ENCODE results near the gene USP2.

USP2 gene

GRCh38 chr11:119381181-119381988, at the start of gene USP2:
TSS of gene USP2 (minus strand) at chr11:119381690. CDS start at chr11:119373480, 8,210 bp downstream.
- peak; percentile 77 for DNase-seq (ENCODE audit: low read depth)

- DNase-seq (ENCODE audit: low read depth) = no peak
These were observed 45.8 kb upstream of the USP2 start for GRCh38 chr11:119427279-119427678.

- no peak for DNase-seq (ENCODE audit: low read depth)
These were observed 44.7 kb upstream of the USP2 start for GRCh38 chr11:119426142-119426541.

GRCh38 chr11:119424775-119425174, 43.3 kb upstream of the USP2 start:
- no peak for DNase-seq (ENCODE audit: low read depth)

GRCh38 chr11:119424276-119424675, 42.8 kb upstream of the USP2 start:
- no peak for DNase-seq (ENCODE audit: low read depth)

GRCh38 chr11:119423509-119424254, 42.2 kb upstream of the USP2 start:
- DNase-seq (ENCODE audit: low read depth) = no peak

- peak; percentile 20 for DNase-seq (ENCODE audit: low read depth)
These were observed 41.5 kb upstream of the USP2 start, which contains the start of gene THY1 for GRCh38 chr11:119422809-119423508. TSS of gene THY1 (minus strand) at chr11:119423172. CDS start at chr11:119420905, 2,267 bp downstream.

GRCh38 chr11:119421941-119422808, 40.7 kb upstream of the USP2 start:
- DNase-seq (ENCODE audit: low read depth) = no peak

- DNase-seq (ENCODE audit: low read depth) = no peak
These were observed 39.9 kb upstream of the USP2 start for GRCh38 chr11:119421351-119421750.

- no peak for DNase-seq (ENCODE audit: low read depth)
These were observed 39.1 kb upstream of the USP2 start for GRCh38 chr11:119420631-119421030.

- DNase-seq (ENCODE audit: low read depth) = no peak
These were observed 38.5 kb upstream of the USP2 start for GRCh38 chr11:119419834-119420492.

- no peak for DNase-seq (ENCODE audit: low read depth)
These were observed 37.8 kb upstream of the USP2 start for GRCh38 chr11:119419246-119419645.

- DNase-seq (ENCODE audit: low read depth) = no peak
These were observed 37.3 kb upstream of the USP2 start for GRCh38 chr11:119418759-119419158.

- peak; percentile 66 for DNase-seq (ENCODE audit: low read depth)
These were observed 36.4 kb upstream of the USP2 start for GRCh38 chr11:119417726-119418540.

- DNase-seq (ENCODE audit: low read depth) = peak; percentile 43
These were observed 35.4 kb upstream of the USP2 start for GRCh38 chr11:119416606-119417580.

- no peak for DNase-seq (ENCODE audit: low read depth)
These were observed 34.5 kb upstream of the USP2 start for GRCh38 chr11:119415966-119416365.

GRCh38 chr11:119415517-119415916, 34.0 kb upstream of the USP2 start:
- no peak for DNase-seq (ENCODE audit: low read depth)

GRCh38 chr11:119414734-119415133, 33.2 kb upstream of the USP2 start:
- DNase-seq (ENCODE audit: low read depth) = no peak

- DNase-seq (ENCODE audit: low read depth) = no peak
These were observed 32.8 kb upstream of the USP2 start for GRCh38 chr11:119414321-119414720.

Data from HS-27A (cell line).